NCI-H82 treated with DMSO at 0.1 percent for 48 hours (cell line): ENCODE results near the gene BBS9.

Experiments used
- DNase-seq: peaks from one replicate; lab custom pipeline; 2025; ENCODE audit not compliant: unreplicated experiment; lab: John Stamatoyannopoulos, UW

BBS9 gene

GRCh38 chr7:33536398-33537103 is 407.2 kb downstream of the BBS9 start:
- DNase-seq, result no peak

GRCh38 chr7:33537104-33537477 is 407.7 kb downstream of the BBS9 start:
- DNase-seq, result no peak

- DNase-seq, result no peak
These were observed 409.8 kb downstream of the BBS9 start for GRCh38 chr7:33539198-33539597.

- DNase-seq, result no peak
These were observed 410.5 kb downstream of the BBS9 start for GRCh38 chr7:33539659-33540400.

GRCh38 chr7:33547880-33548279 is 418.5 kb downstream of the BBS9 start:
- DNase-seq, result no peak

- no peak for DNase-seq
These were observed 421.0 kb downstream of the BBS9 start for GRCh38 chr7:33550363-33550762.

GRCh38 chr7:33550979-33551378 is 421.6 kb downstream of the BBS9 start:
- no peak for DNase-seq

GRCh38 chr7:33554046-33554445 is 424.7 kb downstream of the BBS9 start:
- DNase-seq, result no peak

GRCh38 chr7:33554576-33554975 is 425.2 kb downstream of the BBS9 start:
- DNase-seq, result no peak

GRCh38 chr7:33556472-33556871 is 427.1 kb downstream of the BBS9 start:
- no peak for DNase-seq

GRCh38 chr7:33558549-33559323 is 429.4 kb downstream of the BBS9 start:
- DNase-seq, result no peak

- no peak for DNase-seq
These were observed 430.0 kb downstream of the BBS9 start for GRCh38 chr7:33559324-33559710.

GRCh38 chr7:33562996-33563395 is 433.6 kb downstream of the BBS9 start:
- no peak for DNase-seq

GRCh38 chr7:33563651-33564050 is 434.3 kb downstream of the BBS9 start:
- DNase-seq, result no peak

- DNase-seq, result no peak
These were observed 448.8 kb downstream of the BBS9 start for GRCh38 chr7:33578166-33578565.

- no peak for DNase-seq
These were observed 449.7 kb downstream of the BBS9 start for GRCh38 chr7:33578881-33579672.

- DNase-seq, result no peak
These were observed 450.3 kb downstream of the BBS9 start for GRCh38 chr7:33579673-33579960.

GRCh38 chr7:33581236-33581635 is 451.9 kb downstream of the BBS9 start:
- DNase-seq, result no peak

- no peak for DNase-seq
These were observed 452.7 kb downstream of the BBS9 start for GRCh38 chr7:33582104-33582503.

- no peak for DNase-seq
These were observed 453.2 kb downstream of the BBS9 start for GRCh38 chr7:33582533-33582932.

- no peak for DNase-seq
These were observed 460.5 kb downstream of the BBS9 start for GRCh38 chr7:33589911-33590310.
